Activated CD8-positive, alpha-beta T cell treated with anti-CD3 and anti-CD28 coated beads for 36 hours (primary cell): ENCODE results near the gene REC114. TPM values are rescaled to one million over a fixed set of nuclear protein-coding genes. Genes with fewer than 3 reads are reported as not detected.

Experiments used
- ATAC-seq: fragments of 200-7000 bp; cut with Tn5 transposase; one replicate; pipeline ENCODE4 v1.10.0; 2021; ENCODE audit warnings: mild to moderate bottlenecking, moderate library complexity
- CTCF ChIA-PET: fragments of 350-600 bp; sonication (Branson Sonifier 250); formaldehyde crosslinking; loops from one replicate; lab custom pipeline; 2021; ENCODE audit warnings: antibody characterized with exemption; lab: Charles Lee
- POLR2A ChIA-PET: fragments of 350-600 bp; sonication (Branson Sonifier 250); formaldehyde crosslinking; loops from one replicate; lab custom pipeline; 2021; ENCODE audit warnings: antibody characterized with exemption; lab: Charles Lee
- DNase-seq: peaks from one replicate; pipeline ENCODE4 v3.0.0-alpha.2; 2020
- H3K27ac Mint-ChIP-seq: one replicate; pipeline ENCODE4 v1.8.0; 2021; ENCODE audit warnings: mild to moderate bottlenecking, mixed read lengths
- H3K27me3 Mint-ChIP-seq: one replicate; pipeline ENCODE4 v1.8.0; 2021; ENCODE audit warnings: mixed read lengths
- H3K36me3 Mint-ChIP-seq: one replicate; pipeline ENCODE4 v1.8.0; 2021; ENCODE audit warnings: low read depth, mixed read lengths
- H3K4me1 Mint-ChIP-seq: one replicate; pipeline ENCODE4 v1.8.0; 2021; ENCODE audit warnings: low read depth, mixed read lengths
- H3K4me3 Mint-ChIP-seq: one replicate; pipeline ENCODE4 v1.8.0; 2021; ENCODE audit warnings: mild to moderate bottlenecking, moderate library complexity, mixed read lengths
- H3K9me3 Mint-ChIP-seq: one replicate; pipeline ENCODE4 v1.8.0; 2021; ENCODE audit warnings: mixed read lengths
- intact Hi-C: fragments of 100-400 bp; cut with micrococcal nuclease; formaldehyde crosslinking; loops from one replicate; pipeline ENCODE4 v1.10.0; 2022
- total RNA-seq, 2 experiments: library from RNA; stranded (reverse); gene quantifications; one replicate each; pipeline ENCODE4 v1.2.3, GENCODE V29; 2021
- TF ChIP-seq, protein P1 (sequence below): fragments of 200-600 bp; IDR thresholded peaks from one replicate; pipeline ENCODE4 v1.8.0; 2022; ENCODE audit warnings: antibody characterized with exemption, mild to moderate bottlenecking

The REC114 gene
- total RNA-seq, 2 experiments from 2014 or later: not detected

GRCh38 chr15:73578026-73578425 is 135.1 kb downstream of the REC114 start:
- Mint-ChIP-seq H3K27ac (no peak overlapping the region), H3K9me3 (no peaks in the 10 kb centered on the region), H3K4me3 (no peak overlapping the region), H3K27me3 (no peaks in the 10 kb centered on the region), H3K4me1 (no peaks in the 10 kb centered on the region), H3K36me3 (peaks cover 11% of the 10 kb centered on the region)
- ChIA-PET POLR2A (no interaction called here), CTCF (no interaction called here)
- DNase-seq (no peak), ATAC-seq (no peak)
- intact Hi-C loops: no loop called here
- TF ChIP-seq, protein P1, sequence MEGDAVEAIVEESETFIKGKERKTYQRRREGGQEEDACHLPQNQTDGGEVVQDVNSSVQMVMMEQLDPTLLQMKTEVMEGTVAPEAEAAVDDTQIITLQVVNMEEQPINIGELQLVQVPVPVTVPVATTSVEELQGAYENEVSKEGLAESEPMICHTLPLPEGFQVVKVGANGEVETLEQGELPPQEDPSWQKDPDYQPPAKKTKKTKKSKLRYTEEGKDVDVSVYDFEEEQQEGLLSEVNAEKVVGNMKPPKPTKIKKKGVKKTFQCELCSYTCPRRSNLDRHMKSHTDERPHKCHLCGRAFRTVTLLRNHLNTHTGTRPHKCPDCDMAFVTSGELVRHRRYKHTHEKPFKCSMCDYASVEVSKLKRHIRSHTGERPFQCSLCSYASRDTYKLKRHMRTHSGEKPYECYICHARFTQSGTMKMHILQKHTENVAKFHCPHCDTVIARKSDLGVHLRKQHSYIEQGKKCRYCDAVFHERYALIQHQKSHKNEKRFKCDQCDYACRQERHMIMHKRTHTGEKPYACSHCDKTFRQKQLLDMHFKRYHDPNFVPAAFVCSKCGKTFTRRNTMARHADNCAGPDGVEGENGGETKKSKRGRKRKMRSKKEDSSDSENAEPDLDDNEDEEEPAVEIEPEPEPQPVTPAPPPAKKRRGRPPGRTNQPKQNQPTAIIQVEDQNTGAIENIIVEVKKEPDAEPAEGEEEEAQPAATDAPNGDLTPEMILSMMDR: no peak

- Mint-ChIP-seq H3K4me1 (peaks cover 8% of the 10 kb centered on the region), H3K36me3 (peaks cover 31% of the 10 kb centered on the region), H3K27me3 (no peaks in the 10 kb centered on the region), H3K9me3 (no peaks in the 10 kb centered on the region), H3K27ac (no peak overlapping the region), H3K4me3 (no peak overlapping the region)
- ChIA-PET CTCF (interaction anchor here (1.0 to 1.2 kb wide), 2 partner anchors 94 to 122 kb away, joined by 4 read pairs; no protein-coding TSS in a partner anchor), POLR2A (interaction anchor here (0.7 kb wide), 1 partner anchor 12 kb away, joined by 3 read pairs; no protein-coding TSS in a partner anchor)
- intact Hi-C loops: no loop called here
- TF ChIP-seq, protein P1: no peak
- ATAC-seq (no peak), DNase-seq (no peak)
Observed at GRCh38 chr15:73582851-73583379, 140.0 kb downstream of the REC114 start.

DNA sequence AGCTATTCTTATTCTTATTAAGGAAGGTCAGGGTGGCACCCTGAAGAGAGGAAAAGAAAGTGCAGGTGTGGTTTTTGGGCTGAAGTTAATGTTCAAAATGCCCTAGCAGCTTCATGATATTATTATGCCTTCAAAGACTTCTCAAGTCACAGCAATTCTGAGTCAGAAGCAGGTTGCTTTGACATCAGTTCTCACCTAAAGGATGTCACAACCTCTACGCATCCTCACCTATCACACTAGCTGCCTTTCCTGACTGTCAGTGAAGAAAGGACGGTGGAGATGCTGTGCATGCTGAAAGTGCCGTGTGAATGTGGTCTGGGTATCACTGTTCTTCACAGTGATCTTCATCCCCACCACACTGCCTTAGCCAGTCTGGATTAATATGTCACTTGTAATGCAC is 140.6 kb downstream of the REC114 start:
- H3K4me3 Mint-ChIP-seq: no peak overlapping the region
- ChIA-PET CTCF (interaction anchor here (1.0 to 1.2 kb wide), 2 partner anchors 94 to 121 kb away, joined by 4 read pairs; no protein-coding TSS in a partner anchor), POLR2A (interaction anchor here (0.7 kb wide), 1 partner anchor 12 kb away, joined by 3 read pairs; no protein-coding TSS in a partner anchor)
- TF ChIP-seq, protein P1: no peak
- H3K36me3 Mint-ChIP-seq: peaks cover 31% of the 10 kb centered on the region
- intact Hi-C loops: no loop called here
- H3K27ac Mint-ChIP-seq: no peak overlapping the region
- no peaks in the 10 kb centered on the region for H3K9me3 Mint-ChIP-seq
- no peak for ATAC-seq
- DNase-seq: no peak
- H3K4me1 Mint-ChIP-seq: peaks cover 8% of the 10 kb centered on the region
- no peaks in the 10 kb centered on the region for H3K27me3 Mint-ChIP-seq

GRCh38 chr15:73584699-73585420 is 141.9 kb downstream of the REC114 start:
- H3K36me3 Mint-ChIP-seq: peaks cover 37% of the 10 kb centered on the region

More at GRCh38 chr15:73584699-73585420, 141.9 kb downstream of the REC114 start:
- Mint-ChIP-seq H3K27me3 (no peaks in the 10 kb centered on the region), H3K9me3 (no peaks in the 10 kb centered on the region), H3K4me1 (peaks cover 8% of the 10 kb centered on the region), H3K27ac (peak overlapping the region; percentile 40), H3K4me3 (no peak overlapping the region)
- no peak for DNase-seq
- ChIA-PET POLR2A (no interaction called here), CTCF (interaction anchor here (3.1 kb wide), 1 partner anchor 51 kb away, joined by 10 read pairs; no protein-coding TSS in a partner anchor)
- TF ChIP-seq, protein P1: no peak
- intact Hi-C loops: no loop called here
- no peak for ATAC-seq
